RWPE2 (cell line): ENCODE data around the gene NQO2.

Experiments
- ATAC-seq: fragments of 200-7000 bp; cut with Tn5 transposase; 3 replicates; pipeline ENCODE4 v1.9.1; 2021; ENCODE audit warnings: low read depth
- DNase-seq: peaks from one replicate; pipeline ENCODE4 v3.0.0-alpha.2; 2020; ENCODE audit warnings: low spot score
- H3K27ac ChIP-seq: fragments of 450-650 bp; 2 replicates; pipeline ENCODE4 v1.5.1; 2017; ENCODE audit warnings: mild to moderate bottlenecking; ENCODE audit not compliant: poor library complexity, severe bottlenecking
- H3K27me3 ChIP-seq: fragments of 250-450 bp; sonication (Bioruptor Pico); 2 replicates; pipeline ENCODE4 v1.5.1; 2021; ENCODE audit warnings: mild to moderate bottlenecking, moderate library complexity; ENCODE audit not compliant: insufficient read depth, poor library complexity, severe bottlenecking
- H3K36me3 ChIP-seq: fragments of 250-450 bp; sonication (Bioruptor Pico); 2 replicates; pipeline ENCODE4 v1.5.1; 2020; ENCODE audit warnings: low read depth, mild to moderate bottlenecking, moderate library complexity
- H3K4me1 ChIP-seq: fragments of 250-450 bp; sonication (Bioruptor Pico); 2 replicates; pipeline ENCODE4 v1.5.1; 2021; ENCODE audit warnings: mild to moderate bottlenecking, moderate library complexity; ENCODE audit not compliant: insufficient read depth, poor library complexity, severe bottlenecking
- H3K4me3 ChIP-seq: fragments of 250-450 bp; sonication (Bioruptor Pico); 2 replicates; pipeline ENCODE4 v1.5.1; 2021; ENCODE audit warnings: mild to moderate bottlenecking, moderate library complexity; ENCODE audit not compliant: severe bottlenecking
- H3K9me3 ChIP-seq: fragments of 250-450 bp; sonication (Bioruptor Pico); 2 replicates; pipeline ENCODE4 v1.5.1; 2021; ENCODE audit warnings: mild to moderate bottlenecking, moderate library complexity; ENCODE audit not compliant: severe bottlenecking
- CTCF ChIP-seq: fragments of 450-650 bp; IDR thresholded peaks from one replicate; pipeline ENCODE4 v1.5.1; 2017; ENCODE audit warnings: mild to moderate bottlenecking, moderate library complexity; ENCODE audit not compliant: poor library complexity, severe bottlenecking

Gene NQO2

DNA sequence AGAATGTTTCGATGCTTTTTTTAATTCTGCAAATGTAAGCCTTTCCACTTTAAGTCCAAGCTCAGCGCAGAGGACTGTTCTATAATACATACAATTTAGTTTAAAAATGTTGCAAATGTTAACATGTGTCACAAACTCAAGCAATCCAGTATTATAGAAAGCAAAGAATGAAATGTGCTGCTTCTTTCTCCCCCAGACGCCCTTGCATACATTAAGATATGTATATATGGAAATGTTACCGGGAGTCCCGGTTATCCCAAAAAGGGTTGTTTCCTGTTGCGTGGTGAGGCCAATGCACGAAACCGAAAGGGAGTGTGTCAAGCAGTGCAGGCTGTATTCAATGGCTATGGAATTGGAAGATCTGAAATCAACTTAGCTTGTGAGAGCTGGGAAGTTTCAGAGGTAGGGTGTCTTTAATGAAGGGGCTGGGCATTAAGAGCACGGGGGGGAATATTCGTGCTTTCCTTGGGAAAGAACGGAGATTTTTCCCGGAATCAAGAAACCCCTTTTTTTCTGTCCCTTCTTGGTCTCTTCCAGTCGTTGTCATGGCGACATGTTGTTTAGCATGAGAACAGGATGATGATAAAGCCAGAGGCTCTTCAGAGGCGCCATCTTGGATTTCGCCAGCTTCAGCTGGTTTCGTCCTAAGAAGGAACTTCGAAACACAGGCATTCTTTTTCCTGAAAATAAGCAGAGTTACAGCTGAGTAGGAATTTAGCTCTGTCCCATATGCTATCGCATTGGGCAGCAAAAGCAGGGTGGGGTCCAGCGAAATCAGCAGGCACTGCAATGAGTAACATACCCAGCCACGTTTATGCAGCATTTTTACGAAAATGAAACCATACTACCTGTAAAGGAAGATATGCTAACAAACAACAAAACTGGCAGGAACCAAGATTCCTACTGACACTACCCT lies 10.1 kb upstream of the NQO2 start:
- peaks cover 32% of the 10 kb centered on the region for H3K4me1 ChIP-seq
- no peaks in the 10 kb centered on the region for H3K27me3 ChIP-seq
- H3K4me3 ChIP-seq, result peak overlapping the region; percentile 41
- H3K27ac ChIP-seq, result peak overlapping the region; percentile 92
- no peaks in the 10 kb centered on the region for H3K9me3 ChIP-seq
- TF ChIP-seq CTCF, result peak; percentile 81
- ATAC-seq, result peak; percentile 70
- peak; percentile 87 for DNase-seq
- no peaks in the 10 kb centered on the region for H3K36me3 ChIP-seq

DNA sequence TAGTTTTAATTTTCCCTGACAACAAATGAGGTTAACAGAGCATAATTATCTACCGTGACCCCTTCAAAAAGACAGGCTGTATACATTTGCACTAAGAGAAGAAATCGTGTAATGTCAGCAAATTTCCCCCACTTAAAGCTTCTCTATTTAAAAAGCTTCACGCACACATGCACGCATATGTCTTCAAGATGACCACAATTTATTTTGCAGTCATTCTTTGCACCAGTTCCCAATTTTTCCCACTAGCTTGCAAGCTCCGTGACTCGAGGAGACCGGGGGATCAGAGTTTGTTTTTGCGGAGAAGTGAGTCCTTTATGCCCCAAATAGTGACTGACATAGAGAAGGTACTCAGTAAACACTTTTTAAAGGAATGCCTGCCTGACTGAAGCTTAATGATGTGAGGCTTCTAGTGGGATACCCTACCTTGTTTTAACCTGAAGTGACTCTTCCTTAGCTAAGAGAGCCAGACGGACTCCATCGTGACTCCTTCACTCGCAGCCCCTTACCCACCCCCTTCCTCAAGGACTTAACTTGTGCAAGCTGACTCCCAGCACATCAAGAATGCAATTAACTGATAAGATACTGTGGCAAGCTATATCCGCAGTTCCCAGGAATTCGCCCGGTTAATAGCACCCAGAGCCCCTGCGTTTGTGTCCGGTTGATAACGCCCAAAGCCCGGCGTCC lies 9.3 kb upstream of the NQO2 start:
- Histone ChIP-seq H3K4me3 (peak overlapping the region; percentile 41), H3K9me3 (no peaks in the 10 kb centered on the region), H3K27me3 (no peaks in the 10 kb centered on the region), H3K36me3 (no peaks in the 10 kb centered on the region), H3K4me1 (peaks cover 32% of the 10 kb centered on the region), H3K27ac (peak overlapping the region; percentile 92)
- no peak for TF ChIP-seq CTCF
- DNase-seq, result no peak
- no peak for ATAC-seq

GRCh38 chr6:2990932-2991506 lies 8.7 kb upstream of the NQO2 start:
- Histone ChIP-seq H3K9me3 (no peaks in the 10 kb centered on the region), H3K27ac (peak overlapping the region; percentile 92), H3K27me3 (no peaks in the 10 kb centered on the region), H3K36me3 (no peaks in the 10 kb centered on the region), H3K4me1 (peaks cover 26% of the 10 kb centered on the region), H3K4me3 (peak overlapping the region; percentile 41)
- TF ChIP-seq CTCF, result no peak
- DNase-seq, result no peak
- no peak for ATAC-seq

DNA sequence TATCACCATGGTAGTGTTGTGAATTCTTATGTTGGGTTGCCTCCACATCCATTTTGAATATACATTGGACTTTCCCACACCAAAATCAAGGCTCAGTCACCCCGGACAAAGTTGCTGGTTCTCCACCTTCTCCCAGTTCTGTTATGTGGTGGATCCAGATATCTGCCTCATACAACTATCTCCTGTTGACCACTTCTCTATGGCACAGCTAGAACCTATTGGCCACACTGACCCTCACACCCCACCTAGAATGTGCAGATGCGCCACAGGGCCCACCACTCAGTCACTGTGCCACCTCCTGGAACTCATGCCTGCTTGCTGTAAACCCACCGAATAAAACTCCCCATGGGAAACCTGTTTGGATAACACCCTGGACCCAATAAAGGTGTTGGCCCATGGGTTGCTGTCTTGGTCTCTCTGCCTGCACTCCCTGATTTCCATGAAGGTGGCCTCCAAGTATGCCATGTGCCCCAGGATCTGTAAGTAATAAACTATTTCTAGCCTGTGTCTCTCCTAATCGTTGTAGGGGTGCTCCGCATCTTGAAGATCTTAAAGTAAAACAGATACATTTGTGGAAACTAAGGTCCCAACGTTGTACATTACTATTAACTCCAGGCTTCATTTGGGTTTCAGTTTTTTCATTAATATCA lies 7.2 kb upstream of the NQO2 start:
- ATAC-seq (no peak), DNase-seq (no peak)
- Histone ChIP-seq H3K27me3 (no peaks in the 10 kb centered on the region), H3K9me3 (no peaks in the 10 kb centered on the region), H3K36me3 (no peaks in the 10 kb centered on the region), H3K4me3 (no peak overlapping the region), H3K4me1 (peaks cover 13% of the 10 kb centered on the region), H3K27ac (no peak overlapping the region)
- no peak for TF ChIP-seq CTCF
